SK-N-SH (cell line): Measurements from ENCODE around the gene ITIH6. TPM values are rescaled to one million over a fixed set of nuclear protein-coding genes. Genes with fewer than 3 reads are reported as not detected.
A peak's percentile ranks its signal among the peaks of the same experiment; 100 is the strongest.

Experiments used
- CTCF ChIA-PET: fragments of 300-600, 350-600 bp; formaldehyde crosslinking; extraction: SDS; loops from one replicate; lab custom pipeline; 2021; lab: Yijun Ruan, JAX
- POLR2A ChIA-PET: fragments of 350-600 bp; sonication (Branson Sonifier 250); formaldehyde crosslinking; extraction: SDS; loops from one replicate; lab custom pipeline; 2020; ENCODE audit warnings: antibody characterized with exemption, inconsistent platforms; lab: Yijun Ruan, JAX
- DNase-seq: peaks from one replicate; pipeline ENCODE4 v3.0.0; 2012
- H2AFZ ChIP-seq: fragments of 200-600 bp; sonication (generic); 2 replicates; pipeline ENCODE4 v1.8.1; 2016; ENCODE audit warnings: antibody characterized with exemption, mild to moderate bottlenecking, low read depth
- H3F3A ChIP-seq: fragments of 200-600 bp; sonication (generic); replicated peaks from 2 replicates; pipeline ENCODE3; 2016; ENCODE audit warnings: antibody characterized with exemption, mild to moderate bottlenecking; ENCODE audit not compliant: insufficient read depth
- H3K27ac ChIP-seq, 2 experiments: fragments of 200-500 bp in 1 of 2; fragments of 200-600 bp in 1 of 2; sonication (Bioruptor generic) in 1 of 2; sonication (generic), shearing (Covaris generic) in 1 of 2; 2 replicates each; pipeline versions ENCODE4 v1.5.1 to v1.6.1; 2014 to 2016; ENCODE audit warnings: low read depth in 2 of 2, inconsistent platforms in 1 of 2, low read length in 1 of 2, mild to moderate bottlenecking in 1 of 2, mixed read lengths in 1 of 2
- H3K27me3 ChIP-seq: fragments of 200-600 bp; sonication (generic), shearing (Covaris generic); 2 replicates; pipeline ENCODE4 v1.6.1; 2016; ENCODE audit warnings: mixed run types; ENCODE audit not compliant: insufficient read depth
- H3K36me3 ChIP-seq, 2 experiments: fragments of 200-500 bp in 1 of 2; fragments of 200-600 bp in 1 of 2; sonication (Bioruptor generic) in 1 of 2; sonication (generic) in 1 of 2; replicated peaks in 1 of 2; 2 replicates each; pipeline versions ENCODE3 to v1.5.1; 2014 to 2016; ENCODE audit warnings: low read length in 1 of 2, mild to moderate bottlenecking in 1 of 2; ENCODE audit not compliant: insufficient read depth in 2 of 2, control insufficient read depth in 1 of 2
- H3K4me1 ChIP-seq, 2 experiments: fragments of 200-500 bp in 1 of 2; fragments of 200-600 bp in 1 of 2; sonication (Bioruptor generic) in 1 of 2; sonication (generic), shearing (Covaris generic) in 1 of 2; 2 replicates each; pipeline versions ENCODE4 v1.5.1 to v1.6.1; 2014 to 2016; ENCODE audit warnings: low read depth in 1 of 2, low read length in 1 of 2, mixed run types in 1 of 2; ENCODE audit not compliant: insufficient read depth in 2 of 2, control insufficient read depth in 1 of 2
- H3K4me2 ChIP-seq: fragments of 200-600 bp; sonication (generic), shearing (Covaris generic); 2 replicates; pipeline ENCODE4 v1.6.1; 2017; ENCODE audit warnings: mixed run types
- H3K4me3 ChIP-seq, 2 experiments: fragments of 200-500 bp in 1 of 2; fragments of 200-600 bp in 1 of 2; sonication (Bioruptor generic) in 1 of 2; sonication (generic), shearing (Covaris generic) in 1 of 2; 2 replicates each; pipeline versions ENCODE4 v1.5.1 to v1.8.1; 2014 to 2016; ENCODE audit warnings: low read depth in 2 of 2, inconsistent platforms in 1 of 2, low read length in 1 of 2, mild to moderate bottlenecking in 1 of 2, mixed read lengths in 1 of 2, moderate library complexity in 1 of 2
- H3K79me2 ChIP-seq: fragments of 200-600 bp; sonication (generic); 2 replicates; pipeline ENCODE4 v1.8.1; 2017; ENCODE audit warnings: mild to moderate bottlenecking; ENCODE audit not compliant: insufficient read depth
- H3K9ac ChIP-seq: fragments of 200-600 bp; sonication (generic); 2 replicates; pipeline ENCODE4 v1.6.1; 2017; ENCODE audit warnings: mixed run types
- H3K9me2 ChIP-seq: fragments of 200-600 bp; sonication (generic); 2 replicates; pipeline ENCODE4 v1.6.1; 2017; ENCODE audit warnings: mixed run types
- H3K9me3 ChIP-seq: fragments of 200-600 bp; sonication (generic); 2 replicates; pipeline ENCODE4 v1.6.1; 2017; ENCODE audit warnings: mixed run types, mild to moderate bottlenecking, moderate library complexity
- H4K20me1 ChIP-seq: fragments of 200-600 bp; sonication (generic); 2 replicates; pipeline ENCODE4 v1.6.1; 2017; ENCODE audit warnings: mild to moderate bottlenecking, mixed run types; ENCODE audit not compliant: insufficient read depth
- EZH2phosphoT487 ChIP-seq: fragments of 200-600 bp; sonication (generic); IDR thresholded peaks from 2 replicates; pipeline ENCODE4 v1.6.1; 2017; ENCODE audit warnings: low read depth, mixed run types, mild to moderate bottlenecking, antibody characterized with exemption, moderate library complexity, borderline replicate concordance
- FOXJ3 ChIP-seq: sonication (generic); formaldehyde crosslinking; IDR thresholded peaks from 2 replicates; pipeline ENCODE4 v1.5.1; 2020; ENCODE audit warnings: mild to moderate bottlenecking, missing genetic modification reagents
- GATA2 ChIP-seq: sonication (generic); formaldehyde crosslinking; IDR thresholded peaks from 2 replicates; pipeline ENCODE4 v1.5.0; 2020; ENCODE audit warnings: mild to moderate bottlenecking, missing genetic modification reagents
- JUND ChIP-seq: IDR thresholded peaks from 2 replicates; pipeline ENCODE4 v1.4.0; 2012
- MXI1 ChIP-seq: IDR thresholded peaks from 2 replicates; pipeline ENCODE4 v1.6.1; 2012; ENCODE audit warnings: mild to moderate bottlenecking, low read depth, low read length, improper control_type of control experiment
- POLR2AphosphoS5 ChIP-seq: IDR thresholded peaks from 2 replicates; pipeline ENCODE4 v1.6.1; 2012; ENCODE audit warnings: low read depth, low read length
- RAD21 ChIP-seq: IDR thresholded peaks from 2 replicates; pipeline ENCODE4 v1.6.1; 2012; ENCODE audit warnings: mild to moderate bottlenecking, low read length
- RXRA ChIP-seq: IDR thresholded peaks from 2 replicates; pipeline ENCODE4 v1.4.0; 2012; ENCODE audit warnings: low read depth, mild to moderate bottlenecking, borderline replicate concordance
- SIN3A ChIP-seq: IDR thresholded peaks from 2 replicates; pipeline ENCODE4 v1.6.1; 2012; ENCODE audit warnings: low read depth, mild to moderate bottlenecking, low read length, moderate library complexity, borderline replicate concordance
- TAF1 ChIP-seq: IDR thresholded peaks from 2 replicates; pipeline ENCODE4 v1.6.1; 2012; ENCODE audit warnings: low read depth, mild to moderate bottlenecking, low read length, moderate library complexity, borderline replicate concordance
- TEAD4 ChIP-seq: IDR thresholded peaks from 2 replicates; pipeline ENCODE4 v1.4.0; 2012; ENCODE audit warnings: mild to moderate bottlenecking, borderline replicate concordance; ENCODE audit not compliant: insufficient read depth
- WGBS: methylation state at CpG from one replicate; pipeline ENCODE4 v1.1.6; 2017; ENCODE audit warnings: low lambda C conversion rate; 5-methylcytosine and 5-hydroxymethylcytosine counted together
- polyA plus RNA-seq, 3 experiments: library from polyadenylated mRNA; depleted of rRNA; stranded (reverse); fragments of >200 nt; gene quantifications; 2 replicates each; pipeline ENCODE4 v1.2.3, GENCODE V29; 2012

Gene ITIH6
- polyA plus RNA-seq, 1 of the 3 experiments (the other 2 are of a cell fraction), result not detected

DNA sequence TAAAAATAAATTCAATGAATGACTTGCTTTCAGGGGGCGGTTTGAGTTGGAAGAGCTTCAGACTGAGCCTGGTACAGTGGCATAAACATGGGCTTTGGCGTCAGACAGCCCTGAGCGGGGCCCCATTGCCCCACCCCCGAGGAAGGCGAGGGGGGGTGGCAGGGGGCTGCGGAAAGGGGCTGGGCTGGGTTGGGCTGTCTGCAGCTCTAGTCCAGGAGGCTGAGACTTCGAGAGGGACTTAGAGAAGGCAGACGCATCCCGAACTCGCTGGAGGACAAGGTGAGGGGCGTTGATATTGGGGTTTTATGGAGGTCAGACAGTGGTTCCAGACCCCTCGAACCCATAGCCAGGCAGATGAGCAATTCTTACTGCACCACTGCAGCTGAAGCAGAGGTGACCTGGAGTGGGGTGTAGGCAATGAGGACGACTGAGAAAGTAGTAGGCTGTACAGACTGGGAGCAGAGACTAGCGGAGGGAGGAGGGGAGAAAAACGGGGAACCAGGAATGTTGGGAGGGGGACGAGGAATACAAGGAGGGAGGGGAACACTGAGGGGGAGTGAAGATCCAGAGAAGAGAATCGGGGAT lies 9.6 kb upstream of the ITIH6 start, which contains the start of gene MAGED2:
TSS of gene MAGED2 (plus strand) at position 222 of the 585 bp plus-strand sequence. CDS start 1,587 bp downstream, outside the sequence.
- H3K9me3 ChIP-seq, result no peaks in the 10 kb centered on the region
- 4% methylated on average over 17 of the region's 17 CpGs for WGBS
- POLR2A ChIA-PET, result interaction anchor here (0.8 to 3.8 kb wide), 8 partner anchors 10 to 192 kb away, joined by 3 to 33 read pairs (median 4); partner anchors contain the start of gene APEX2
- no peaks in the 10 kb centered on the region for H3K9me2 ChIP-seq
- H2AFZ ChIP-seq, result peak within 1 kb of the TSS; percentile 79; the same call in 1 of the 2 replicates
- peak within 1 kb of the TSS; percentile 89 to 95 for H3K27ac ChIP-seq
- H3K9ac ChIP-seq, result peak within 1 kb of the TSS; percentile 90
- H3K4me1 ChIP-seq, result peaks cover 0 to 11% of the 10 kb centered on the region in 2 experiments; a peak in 1 of 4 replicates
- peaks cover under 1% of the 10 kb centered on the region for H4K20me1 ChIP-seq
- peak within 1 kb of the TSS; percentile 76 for H3K4me2 ChIP-seq
- peaks cover 24% of the 10 kb centered on the region for H3K79me2 ChIP-seq
- peak; percentile 62 for DNase-seq
- peaks cover 8% of the 10 kb centered on the region for H3K27me3 ChIP-seq
- no peak for TF ChIP-seq RXRA
- peak; percentile 44; the same call in 1 of the 2 replicates for TF ChIP-seq POLR2AphosphoS5
- 0 out of 2 replicates have a peak, but pooled peaks have one; percentile 6 for TF ChIP-seq MXI1
- TF ChIP-seq TEAD4, result no peak
- TF ChIP-seq FOXJ3 (CRISPR knock-in tag), result no peak
- H3F3A ChIP-seq, result no peaks in the 10 kb centered on the region
- CTCF ChIA-PET, result interaction anchor here (3.3 kb wide), 1 partner anchor 167 kb away, joined by 14 read pairs; no protein-coding TSS in a partner anchor
- H3K36me3 ChIP-seq, result peaks cover 23 to 28% of the 10 kb centered on the region in 2 experiments
- H3K4me3 ChIP-seq, result peak within 1 kb of the TSS; percentile 63 to 81

DNA sequence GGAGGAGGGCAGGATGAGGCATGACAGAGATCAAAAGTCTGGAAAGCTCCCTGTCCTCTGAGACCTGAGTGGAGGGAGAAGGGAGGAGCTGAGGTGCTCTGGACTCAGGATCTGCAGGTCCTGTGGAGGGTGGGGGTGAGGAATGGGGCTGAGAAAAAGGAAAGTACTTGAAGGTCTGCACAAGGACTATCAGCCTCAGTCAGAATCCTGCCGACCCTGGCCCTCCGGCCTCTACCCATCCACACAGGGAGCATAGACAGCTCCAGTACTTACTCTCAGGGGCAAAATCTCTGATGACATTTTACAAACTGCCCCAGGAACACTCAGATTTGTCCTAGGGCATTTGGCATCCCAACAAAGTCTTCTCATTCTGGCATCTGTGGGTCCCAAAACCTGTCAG lies 991 bp upstream of the ITIH6 start:
- no peaks in the 10 kb centered on the region for H4K20me1 ChIP-seq
- no peak overlapping the region for H2AFZ ChIP-seq
- no peak overlapping the region for H3K9ac ChIP-seq
- TF ChIP-seq RAD21 (no peak), JUND (no peak), SIN3A (no peak), TAF1 (no peak), EZH2phosphoT487 (no peak), RXRA (no peak)
- no peaks in the 10 kb centered on the region for H3F3A ChIP-seq
- H3K27ac ChIP-seq, result no peak overlapping the region
- peaks cover 5% of the 10 kb centered on the region; the same call in 1 of the 2 replicates for H3K27me3 ChIP-seq
- no peaks in the 10 kb centered on the region for H3K79me2 ChIP-seq
- DNase-seq, result no peak
- ChIA-PET POLR2A (no interaction called here), CTCF (no interaction called here)
- H3K4me1 ChIP-seq, result no peaks in the 10 kb centered on the region
- WGBS, result 0% methylated on average over 2 of the region's 2 CpGs
- H3K4me3 ChIP-seq, result no peak overlapping the region
- no peaks in the 10 kb centered on the region for H3K9me2 ChIP-seq
- no peaks in the 10 kb centered on the region for H3K36me3 ChIP-seq
- no peak overlapping the region for H3K4me2 ChIP-seq
- H3K9me3 ChIP-seq, result no peaks in the 10 kb centered on the region

DNA sequence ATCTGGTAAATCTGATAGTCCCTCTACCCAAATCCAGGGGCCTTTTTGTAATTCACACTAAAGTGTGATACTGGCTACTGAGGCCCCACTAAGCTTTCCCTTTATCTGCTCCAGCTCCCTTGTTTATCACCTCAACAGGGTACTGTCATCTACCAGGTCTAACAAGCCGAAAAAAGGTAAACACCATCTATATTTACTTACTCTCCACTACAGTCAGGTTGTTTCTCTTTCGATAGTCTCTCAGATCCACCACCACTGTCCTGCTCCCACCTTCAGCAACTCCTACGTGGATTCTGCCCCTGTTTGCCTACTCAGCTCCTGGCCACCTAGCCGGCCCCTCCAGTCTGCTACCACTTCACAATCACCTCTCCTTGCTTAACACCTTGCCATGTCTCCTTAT lies 3.3 kb downstream of the ITIH6 start:
- H3F3A ChIP-seq, result no peaks in the 10 kb centered on the region

More for the DNA sequence above, 3.3 kb downstream of the ITIH6 start:
- Histone ChIP-seq H3K79me2 (no peaks in the 10 kb centered on the region), H3K4me3 (no peak overlapping the region), H3K9me3 (no peaks in the 10 kb centered on the region), H3K36me3 (no peaks in the 10 kb centered on the region), H3K27me3 (peaks cover 9% of the 10 kb centered on the region), H3K9me2 (no peaks in the 10 kb centered on the region), H3K4me2 (no peak overlapping the region), H2AFZ (no peak overlapping the region), H3K4me1 (no peaks in the 10 kb centered on the region), H3K27ac (no peak overlapping the region), H3K9ac (no peak overlapping the region), H4K20me1 (no peaks in the 10 kb centered on the region)
- no peak for DNase-seq
- ChIA-PET POLR2A (no interaction called here), CTCF (no interaction called here)
- WGBS, result 10% methylated on average over 4 of the region's 4 CpGs
- no peak for TF ChIP-seq GATA2 (CRISPR knock-in tag)
